Smooth muscle cell (in vitro differentiated cells): ENCODE results near the gene RXYLT1. TPM values are rescaled to one million over a fixed set of nuclear protein-coding genes. Genes with fewer than 3 reads are reported as not detected.

Experiments used
- DNase-seq: peaks from one replicate; lab custom pipeline; 2025; ENCODE audit not compliant: unreplicated experiment; lab: John Stamatoyannopoulos, UW
- H2AFZ ChIP-seq: fragments of 200-600 bp; sonication (generic); 2 replicates; pipeline ENCODE4 v1.6.0; 2016; ENCODE audit warnings: antibody characterized with exemption, low read depth, mild to moderate bottlenecking
- H3F3A ChIP-seq: fragments of 200-600 bp; sonication (generic); 2 replicates; pipeline ENCODE4 v1.6.0; 2017; ENCODE audit warnings: antibody characterized with exemption, low read depth
- H3K27ac ChIP-seq: fragments of 200-600 bp; sonication (generic); 2 replicates; pipeline ENCODE4 v1.5.1; 2016; ENCODE audit warnings: low read depth, mild to moderate bottlenecking
- H3K27me3 ChIP-seq: fragments of 200-600 bp; sonication (generic); 2 replicates; pipeline ENCODE4 v1.6.1; 2016; ENCODE audit warnings: low read depth, mild to moderate bottlenecking
- H3K36me3 ChIP-seq: fragments of 200-600 bp; sonication (generic); 2 replicates; pipeline ENCODE4 v1.5.1; 2016; ENCODE audit warnings: low read depth
- H3K4me1 ChIP-seq: fragments of 200-600 bp; sonication (generic); 2 replicates; pipeline ENCODE4 v1.5.1; 2016; ENCODE audit warnings: low read depth
- H3K4me2 ChIP-seq: fragments of 200-600 bp; sonication (generic); 2 replicates; pipeline ENCODE4 v1.6.0; 2016; ENCODE audit warnings: mild to moderate bottlenecking
- H3K4me3 ChIP-seq: fragments of 200-600 bp; sonication (generic); 2 replicates; pipeline ENCODE4 v1.5.1; 2016; ENCODE audit warnings: mild to moderate bottlenecking
- H3K79me2 ChIP-seq: fragments of 200-600 bp; sonication (generic); 2 replicates; pipeline ENCODE4 v1.6.0; 2016; ENCODE audit warnings: low read depth, mild to moderate bottlenecking
- H3K9ac ChIP-seq: fragments of 200-600 bp; sonication (generic); 2 replicates; pipeline ENCODE4 v1.6.0; 2016; ENCODE audit warnings: low read depth
- H3K9me3 ChIP-seq: fragments of 200-600 bp; sonication (generic); replicated peaks from 2 replicates; pipeline ENCODE4 v1.5.1; 2016; ENCODE audit warnings: low read depth
- H4K20me1 ChIP-seq: fragments of 200-600 bp; sonication (generic); 2 replicates; pipeline ENCODE4 v1.6.0; 2016; ENCODE audit warnings: low read depth
- CTCF ChIP-seq: fragments of 200-600 bp; sonication (generic); IDR thresholded peaks from 2 replicates; pipeline ENCODE4 v1.5.1; 2017; ENCODE audit warnings: borderline replicate concordance, mild to moderate bottlenecking, antibody characterized with exemption; ENCODE audit not compliant: insufficient read depth, poor library complexity, severe bottlenecking
- WGBS: methylation state at CpG from one replicate; pipeline ENCODE4 v1.1.7; 2016; ENCODE audit warnings: low lambda C conversion rate; 5-methylcytosine and 5-hydroxymethylcytosine counted together
- polyA plus RNA-seq: library from polyadenylated mRNA; unstranded; fragments of >200 nt; fragmentation: Nextera tagmentation; extraction: Ambion mirVana; gene quantifications from 2 replicates; pipeline ENCODE4 v1.2.1, GENCODE V29; 2016
- total RNA-seq: library from RNA; depleted of rRNA; stranded (reverse); fragments of >200 nt; gene quantifications from 2 replicates; pipeline ENCODE4 v1.2.3, GENCODE V29; 2014

RXYLT1 gene
- total and polyA plus RNA-seq, 2 experiments from 2014 or later = 9.4 to 11.1 TPM

DNA sequence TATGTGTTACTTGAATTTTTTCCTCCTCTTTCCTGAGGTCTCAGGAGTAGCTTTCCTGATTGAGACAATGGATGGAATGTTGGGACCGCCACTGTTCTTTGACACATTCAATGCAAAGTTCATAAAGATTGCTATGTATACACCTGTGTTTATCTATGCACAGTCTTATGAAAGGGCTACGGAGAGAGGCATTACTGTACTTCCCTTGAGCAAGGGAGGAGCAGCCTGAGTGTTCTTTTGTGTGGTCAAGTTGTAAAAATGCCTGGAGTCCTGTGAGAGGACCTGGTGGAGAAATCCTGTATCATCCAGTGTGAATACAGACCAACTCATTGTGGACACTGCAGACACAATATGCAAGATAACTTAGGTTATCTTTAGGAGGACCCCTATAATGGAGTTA lies 66.0 kb downstream of the RXYLT1 start:
- no peak overlapping the region for H3K9ac ChIP-seq
- no peak for TF ChIP-seq CTCF
- H4K20me1 ChIP-seq = peaks cover 38% of the 10 kb centered on the region
- no peaks in the 10 kb centered on the region for H3K9me3 ChIP-seq
- H3K4me1 ChIP-seq = peaks cover 11% of the 10 kb centered on the region
- DNase-seq = no peak
- 33% methylated on average over 2 of the region's 2 CpGs for WGBS
- peak overlapping the region; percentile 93 for H3K4me2 ChIP-seq
- H3F3A ChIP-seq = peaks cover 11% of the 10 kb centered on the region
- H3K27me3 ChIP-seq = no peaks in the 10 kb centered on the region
- H2AFZ ChIP-seq = no peak overlapping the region
- H3K27ac ChIP-seq = no peak overlapping the region
- H3K4me3 ChIP-seq = peak overlapping the region; percentile 90
- peaks cover 55% of the 10 kb centered on the region for H3K79me2 ChIP-seq
- no peaks in the 10 kb centered on the region for H3K36me3 ChIP-seq

- H3K4me2 ChIP-seq = peak overlapping the region; percentile 93
- no peak for DNase-seq
- WGBS = 90% methylated on average over 6 of the region's 6 CpGs
- no peak for TF ChIP-seq CTCF
- no peak overlapping the region for H3K27ac ChIP-seq
- H4K20me1 ChIP-seq = peaks cover 43% of the 10 kb centered on the region
- peaks cover 61% of the 10 kb centered on the region for H3K79me2 ChIP-seq
- no peaks in the 10 kb centered on the region for H3K27me3 ChIP-seq
- no peaks in the 10 kb centered on the region for H3K36me3 ChIP-seq
- H3K9ac ChIP-seq = no peak overlapping the region
- peak overlapping the region; percentile 90 for H3K4me3 ChIP-seq
- no peaks in the 10 kb centered on the region for H3K9me3 ChIP-seq
- H3K4me1 ChIP-seq = peaks cover 11% of the 10 kb centered on the region
- H2AFZ ChIP-seq = no peak overlapping the region
- H3F3A ChIP-seq = peaks cover 11% of the 10 kb centered on the region
Measured at GRCh38 chr12:63846238-63846967, 66.7 kb downstream of the RXYLT1 start.

DNA sequence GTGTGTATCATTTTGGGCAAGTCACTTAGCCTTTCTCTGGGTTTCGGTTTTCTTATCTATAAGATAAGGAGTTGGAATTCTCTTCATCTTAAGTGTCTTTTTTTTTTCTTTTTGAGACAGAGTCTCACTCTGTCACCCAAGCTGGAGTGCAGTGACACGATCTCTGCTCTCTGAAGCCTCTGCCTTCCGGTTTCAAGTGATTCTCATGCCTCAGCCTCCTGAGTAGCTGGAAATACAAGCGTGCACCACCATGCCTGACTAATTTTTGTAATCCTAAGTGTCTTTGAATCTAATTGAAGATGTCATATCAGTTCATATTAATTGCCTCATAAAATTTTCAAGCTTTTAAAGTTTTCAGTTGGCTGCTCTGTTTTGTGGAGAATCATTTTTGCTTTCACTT lies 68.7 kb downstream of the RXYLT1 start:
- no peak overlapping the region for H3K4me3 ChIP-seq
- H3K79me2 ChIP-seq = peaks cover 81% of the 10 kb centered on the region
- H3K27me3 ChIP-seq = no peaks in the 10 kb centered on the region
- no peak overlapping the region for H3K9ac ChIP-seq
- H3K4me2 ChIP-seq = no peak overlapping the region
- peaks cover 11% of the 10 kb centered on the region for H3K4me1 ChIP-seq
- H3K9me3 ChIP-seq = no peaks in the 10 kb centered on the region
- H3K36me3 ChIP-seq = no peaks in the 10 kb centered on the region
- 47% methylated on average over 4 of the region's 4 CpGs for WGBS
- H4K20me1 ChIP-seq = peaks cover 62% of the 10 kb centered on the region
- H3F3A ChIP-seq = no peaks in the 10 kb centered on the region
- H2AFZ ChIP-seq = no peak overlapping the region
- no peak overlapping the region for H3K27ac ChIP-seq
- no peak for DNase-seq
- TF ChIP-seq CTCF = no peak

DNA sequence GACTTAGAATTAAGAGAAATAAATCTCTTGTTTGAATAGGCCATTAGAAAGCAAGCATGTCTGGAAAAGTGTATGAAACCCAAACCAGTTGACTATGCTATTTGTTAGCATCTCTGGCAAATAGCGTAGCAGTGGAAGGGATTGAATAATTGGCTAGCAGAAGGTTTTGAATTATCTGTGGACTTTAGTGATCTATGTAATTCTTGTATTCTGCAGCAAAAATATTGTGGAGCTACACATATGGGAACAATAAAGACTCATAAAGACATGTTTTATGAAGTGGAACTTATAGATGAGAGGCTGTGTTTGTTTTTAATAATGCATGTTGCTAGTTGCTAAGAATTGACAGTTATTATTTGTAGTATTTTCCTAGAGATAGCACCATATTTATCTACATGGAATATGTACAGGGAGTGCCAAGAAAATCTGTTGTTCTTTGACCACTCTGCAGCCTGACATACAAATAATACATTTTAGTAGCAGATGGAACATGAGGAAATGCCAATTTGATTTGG lies 69.5 kb downstream of the RXYLT1 start:
- Histone ChIP-seq H3K9ac (no peak overlapping the region), H3K27ac (no peak overlapping the region), H3K4me2 (no peak overlapping the region), H3F3A (no peaks in the 10 kb centered on the region), H3K27me3 (no peaks in the 10 kb centered on the region), H2AFZ (no peak overlapping the region), H3K4me1 (peaks cover 11% of the 10 kb centered on the region), H3K4me3 (no peak overlapping the region), H3K36me3 (no peaks in the 10 kb centered on the region), H4K20me1 (peaks cover 68% of the 10 kb centered on the region), H3K9me3 (no peaks in the 10 kb centered on the region), H3K79me2 (peaks cover 88% of the 10 kb centered on the region)
- WGBS = 95% methylated on average over 1 of the region's 1 CpG
- TF ChIP-seq CTCF = no peak
- no peak for DNase-seq
